ENCODE results near the gene C5orf15.
"Not testable (repeated sequence)": the region's sequence is repeated elsewhere in the genome, so short reads cannot be mapped to it uniquely, and the experiment has no call there.

C5orf15 gene

DNA sequence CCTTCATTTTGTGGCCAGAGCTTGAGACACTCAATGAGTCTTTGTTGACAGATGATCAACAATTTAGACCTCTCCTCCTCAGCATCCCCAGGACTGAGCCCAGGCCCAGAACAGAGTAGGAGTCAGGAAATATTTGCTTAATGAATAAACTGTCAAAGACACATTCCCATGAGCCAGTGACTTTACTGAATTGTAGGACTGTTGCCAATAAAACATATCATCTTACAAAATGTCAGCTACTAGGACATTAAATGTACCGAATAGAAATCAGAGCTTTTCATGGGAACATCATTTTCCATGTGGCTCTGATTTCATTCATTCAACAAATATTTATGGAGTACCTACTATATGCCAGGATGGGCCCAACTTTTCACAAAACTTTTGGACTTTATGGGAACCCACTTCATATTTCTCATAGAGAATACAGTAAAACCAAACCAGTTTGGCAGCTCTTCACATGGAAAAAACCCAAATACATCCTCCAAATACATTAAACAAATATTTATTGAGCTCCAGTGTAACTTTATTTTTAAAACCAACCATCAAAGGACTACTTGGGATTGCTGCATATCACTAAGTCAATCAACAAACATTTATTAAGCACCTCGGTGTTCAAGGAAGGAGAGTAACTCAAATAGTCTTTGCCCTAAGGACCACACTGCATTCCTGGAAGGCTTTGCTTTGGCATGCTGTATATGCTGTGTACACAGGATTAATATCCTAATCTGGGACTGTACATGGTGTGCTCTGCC lies 24.9 kb upstream of the C5orf15 start:
- DNase-seq: no peak

DNA sequence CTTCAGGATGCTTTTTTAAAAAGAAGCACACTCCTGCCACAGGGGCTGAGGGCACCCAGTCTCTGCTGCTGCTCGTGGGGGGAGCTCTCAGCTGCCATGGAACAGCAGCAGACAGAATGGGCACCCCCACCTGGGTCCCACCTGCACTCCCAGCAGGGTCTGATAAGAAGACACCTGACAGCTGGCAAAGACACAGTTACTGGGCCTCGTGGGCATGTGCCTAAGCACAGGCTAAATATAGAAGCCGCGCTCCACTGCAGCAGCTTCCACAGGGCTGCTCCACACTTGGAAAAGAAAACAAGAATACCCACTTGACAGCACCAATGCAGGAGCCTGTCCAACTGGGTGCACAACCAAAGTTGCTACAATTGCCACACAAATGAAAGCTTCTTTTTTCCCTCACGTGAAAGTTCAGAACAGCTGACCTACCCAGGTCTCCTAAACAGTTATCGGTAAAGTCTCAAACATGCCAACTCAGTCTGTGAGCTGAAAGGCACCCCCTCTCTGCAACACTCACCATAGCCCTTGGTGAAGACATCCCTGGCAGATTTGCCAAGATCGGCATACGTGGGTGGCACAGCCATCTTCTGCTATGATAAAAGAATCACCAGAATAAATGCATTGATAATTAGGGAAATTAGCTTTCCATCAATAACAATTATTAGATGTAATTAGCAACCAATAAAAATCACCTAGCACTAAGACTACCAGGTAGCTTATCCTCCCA lies 24.2 kb upstream of the C5orf15 start:
- no peak for DNase-seq

DNA sequence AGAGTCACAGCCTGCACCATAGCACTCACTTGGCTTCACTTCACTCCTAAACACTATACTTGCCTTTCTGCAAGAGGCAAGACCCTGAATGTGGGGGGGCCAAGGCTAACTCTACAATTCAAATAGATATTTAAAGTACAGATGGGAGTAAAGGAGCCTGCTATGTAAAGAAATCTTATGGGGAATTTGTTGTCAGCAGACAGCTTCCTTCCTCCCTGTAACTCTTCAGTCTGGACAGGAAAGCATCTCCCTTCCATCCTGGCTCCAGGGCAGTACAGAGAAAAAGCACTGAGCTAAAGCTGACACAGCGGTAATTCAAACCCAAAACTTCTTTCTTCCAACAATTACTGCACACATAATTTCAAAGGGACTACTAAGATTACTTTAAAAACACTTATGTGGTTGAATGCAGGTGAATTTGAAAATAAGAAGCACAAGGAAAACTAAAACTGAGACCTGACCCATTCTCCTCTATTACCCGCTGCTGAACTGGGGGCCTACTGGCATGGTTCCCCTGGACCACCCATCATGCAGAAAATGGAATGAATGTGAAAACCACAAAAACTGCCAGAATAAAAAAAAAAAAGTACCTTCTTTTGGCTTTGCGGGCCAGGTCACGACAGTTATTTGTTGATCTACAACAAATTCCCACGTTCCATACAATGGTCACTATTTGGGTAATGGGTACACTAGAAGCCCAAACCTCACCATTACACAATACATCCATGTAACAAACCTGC lies 22.9 kb upstream of the C5orf15 start:
- DNase-seq: no peak

DNA sequence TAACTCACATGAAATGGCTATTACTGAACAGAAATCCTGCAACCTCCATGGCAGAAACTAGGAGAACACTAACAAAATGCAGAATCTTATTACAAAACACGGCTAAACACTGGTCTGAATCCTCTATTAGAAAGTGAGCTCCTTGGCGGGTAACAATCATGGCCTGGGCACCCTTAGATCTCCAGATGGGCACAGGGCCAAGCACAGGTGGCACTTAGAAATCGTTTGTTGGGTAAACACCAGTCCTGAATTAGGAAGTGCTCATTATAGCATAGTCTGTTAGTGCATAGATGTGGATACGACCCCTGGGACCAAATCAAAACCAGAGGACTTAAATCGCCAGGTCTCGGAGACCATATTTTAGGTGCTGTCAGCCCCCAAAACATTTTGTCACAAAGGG lies 22.0 kb upstream of the C5orf15 start:
- no peak for DNase-seq

DNA sequence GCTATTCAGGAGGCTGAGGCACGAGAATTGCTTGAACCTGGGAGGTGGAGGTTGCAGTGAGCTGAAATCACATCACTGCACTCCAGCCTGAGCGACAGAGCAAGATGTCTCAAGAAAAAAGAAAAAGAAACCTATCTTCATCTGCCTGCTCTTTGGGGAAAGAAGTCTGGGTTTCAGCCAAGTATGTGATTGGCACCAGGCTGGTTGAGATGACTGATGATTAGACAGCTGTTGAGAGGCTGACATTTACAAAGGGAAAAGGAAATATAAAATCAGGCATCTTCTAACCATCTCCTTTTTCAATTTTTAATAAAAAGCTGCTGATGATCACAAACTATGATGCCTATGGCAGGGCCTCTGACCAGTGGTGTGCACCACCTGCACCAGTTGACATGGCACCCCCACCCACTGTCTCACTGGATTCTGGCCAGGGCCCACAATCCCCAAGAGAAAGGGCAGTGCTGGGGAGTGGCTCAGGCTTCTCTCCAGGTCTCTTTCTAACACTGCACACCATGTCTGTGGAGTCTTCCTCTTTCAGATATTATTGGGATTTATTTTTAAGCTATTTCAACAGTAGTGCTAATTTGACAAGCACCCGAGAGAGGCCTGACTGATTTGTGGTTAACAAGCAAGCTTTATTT lies 17.2 kb upstream of the C5orf15 start:
- DNase-seq: no peak

DNA sequence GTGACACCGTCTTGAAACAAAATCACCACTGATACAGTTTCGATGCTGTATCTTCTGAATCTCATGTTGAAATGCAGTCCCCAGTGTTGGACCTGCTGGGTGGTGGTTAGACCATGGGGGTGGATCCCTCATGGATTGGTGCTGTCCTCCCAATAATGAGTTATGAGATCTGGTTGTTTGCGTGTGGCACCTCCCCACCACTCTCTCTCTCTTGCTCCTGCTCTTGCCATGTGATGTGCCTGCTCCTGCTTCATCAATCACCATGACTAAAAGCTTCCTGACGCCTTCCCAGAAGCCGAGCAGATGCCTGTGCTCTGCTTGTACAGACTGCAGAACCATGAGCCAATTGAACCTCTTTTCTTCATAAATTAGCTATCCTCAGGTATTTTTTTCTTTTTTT lies 15.2 kb upstream of the C5orf15 start:
- DNase-seq: no peak

DNA sequence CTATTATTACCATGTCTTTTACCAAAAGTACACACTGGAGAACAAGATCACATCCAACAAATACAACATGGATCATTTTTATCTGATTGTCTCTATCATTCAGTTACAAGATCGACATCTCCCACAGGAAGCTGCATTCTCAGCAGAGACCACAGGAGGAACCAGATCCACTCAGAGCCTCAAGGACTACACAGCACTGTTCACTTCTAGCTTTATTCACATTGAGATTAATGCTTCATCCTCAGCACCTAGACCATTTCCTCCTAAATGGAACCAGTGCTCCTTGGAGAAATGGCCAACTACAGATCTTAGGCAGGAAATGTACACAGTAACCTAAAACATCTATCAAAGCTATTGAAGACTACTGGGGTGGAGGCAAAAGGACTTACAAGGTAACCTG lies 13.3 kb upstream of the C5orf15 start:
- no peak for DNase-seq

DNA sequence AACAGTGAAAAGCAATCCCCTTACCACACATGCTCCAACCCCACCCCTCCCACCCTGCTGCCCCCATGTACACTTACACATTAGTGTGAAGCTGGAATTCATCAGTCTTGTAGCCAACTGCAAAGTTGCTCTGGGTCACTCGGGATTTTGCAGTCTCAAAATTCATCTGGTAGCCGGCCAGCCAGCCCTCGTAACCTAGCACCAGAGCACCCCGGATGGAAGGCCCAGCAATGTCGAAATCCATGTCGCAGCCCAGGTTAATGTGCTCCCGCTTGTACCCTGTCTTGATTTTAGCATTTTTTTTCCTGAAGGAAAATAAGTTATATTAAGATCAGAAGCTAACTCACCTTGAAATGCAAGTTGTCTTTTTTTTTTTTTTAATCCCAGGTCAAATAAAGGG lies 12.2 kb upstream of the C5orf15 start:
- no peak for DNase-seq

DNA sequence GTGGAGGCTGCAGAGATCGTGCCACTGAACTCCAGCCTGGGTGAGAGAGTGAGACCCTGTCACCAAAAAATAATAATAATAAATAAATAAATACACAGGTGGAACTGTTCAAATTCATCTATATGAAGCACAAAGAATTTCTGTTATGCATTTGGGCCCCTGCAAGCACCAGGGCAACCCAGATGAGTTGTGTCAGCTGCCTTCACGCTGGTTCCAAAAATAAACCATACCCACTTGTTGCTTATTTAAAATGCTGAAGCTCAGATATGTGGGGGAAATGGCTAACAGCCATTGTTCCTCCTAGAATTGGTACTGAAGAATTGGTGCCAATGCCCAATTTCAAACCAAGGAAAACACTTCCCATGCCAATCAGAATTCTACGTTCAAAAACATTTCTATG lies 10.5 kb upstream of the C5orf15 start:
- DNase-seq: no peak

DNA sequence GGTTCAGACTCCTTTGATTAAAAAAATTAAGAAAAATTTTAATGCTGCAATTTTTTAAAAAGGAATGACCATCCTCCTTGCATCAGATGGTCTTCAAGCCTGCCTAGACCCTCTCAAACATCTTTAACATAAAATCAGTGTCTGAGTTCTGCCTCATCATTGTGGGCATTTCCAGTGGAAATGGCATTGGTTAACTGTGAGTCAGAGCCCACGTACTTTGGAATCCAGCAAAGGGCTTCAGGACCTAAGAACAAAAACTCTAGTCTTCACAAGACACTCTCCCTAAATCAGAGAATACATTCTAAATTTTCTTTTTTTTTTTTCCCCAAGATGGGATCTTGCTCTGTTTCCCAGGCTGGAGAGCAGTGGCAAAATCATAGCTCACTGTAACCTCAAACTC lies 9.4 kb upstream of the C5orf15 start:
- DNase-seq: no peak

DNA sequence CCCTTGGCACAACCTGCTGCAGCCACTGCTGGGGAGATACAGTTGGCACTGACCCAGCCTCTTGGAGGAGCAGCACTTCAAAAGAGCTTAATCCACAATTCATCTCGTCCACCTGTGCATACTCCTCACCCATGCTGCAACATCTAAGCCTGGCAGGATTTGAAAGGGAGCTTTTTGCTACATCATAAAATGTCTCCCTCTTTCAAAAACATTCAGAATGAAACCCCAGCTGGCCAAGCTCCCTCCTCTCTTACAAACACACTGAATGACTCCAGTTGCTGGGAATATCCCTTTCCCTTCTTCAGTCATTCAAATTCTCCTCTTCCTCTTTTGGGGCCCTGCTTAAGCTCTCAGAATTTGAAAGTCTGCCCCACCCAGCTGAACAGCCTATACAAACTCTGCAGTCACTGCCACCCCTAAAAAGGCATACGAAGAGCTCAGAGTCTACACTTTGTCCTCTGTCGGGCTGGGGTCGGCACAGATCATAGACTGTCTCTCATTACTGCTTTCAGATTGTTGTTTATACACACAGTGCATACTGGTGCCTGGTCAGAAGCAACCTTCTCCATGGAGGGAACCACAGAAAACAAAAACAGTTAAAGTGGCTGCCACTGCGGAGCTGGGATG lies 8.8 kb upstream of the C5orf15 start:
- no peak for DNase-seq

DNA sequence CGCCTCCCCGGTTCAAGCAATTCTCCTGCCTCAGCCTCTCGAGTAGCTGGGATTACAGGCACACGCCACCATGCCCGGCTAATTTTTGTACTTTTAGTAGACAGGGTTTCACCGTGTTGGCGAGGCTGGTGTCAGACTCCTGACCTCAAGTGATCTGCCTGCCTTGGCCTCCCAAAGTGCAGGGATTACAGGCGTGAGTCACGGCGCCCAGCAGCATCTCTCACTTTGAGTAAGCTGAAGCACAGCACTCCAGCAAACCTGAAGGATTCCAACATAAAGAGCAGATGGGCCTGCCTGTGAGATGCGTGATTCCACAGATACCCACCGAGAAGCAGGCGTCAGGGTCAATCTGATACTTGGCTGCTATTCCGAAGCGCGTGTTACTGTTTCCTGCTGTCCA lies 7.1 kb upstream of the C5orf15 start:
- DNase-seq: not testable (repeated sequence)

DNA sequence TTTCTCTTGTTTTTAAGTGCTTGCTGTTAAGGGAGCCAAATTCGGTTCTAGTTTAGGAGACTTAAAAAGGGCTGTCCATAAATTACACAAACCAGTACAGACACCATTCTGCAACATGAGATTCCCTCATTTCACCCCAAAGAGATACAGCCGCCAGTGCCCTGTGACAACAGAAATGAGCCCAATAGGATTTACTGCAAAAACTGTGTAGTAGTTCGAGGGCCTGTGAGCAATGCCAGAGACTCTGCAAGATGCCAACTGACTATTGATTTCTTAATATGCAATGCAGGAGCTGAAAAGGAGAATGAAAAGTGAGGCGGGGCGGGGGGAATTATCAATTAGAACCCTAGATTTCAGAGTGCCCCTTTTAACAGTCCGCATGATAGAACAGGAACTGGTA lies 5.7 kb upstream of the C5orf15 start:
- no peak for DNase-seq

DNA sequence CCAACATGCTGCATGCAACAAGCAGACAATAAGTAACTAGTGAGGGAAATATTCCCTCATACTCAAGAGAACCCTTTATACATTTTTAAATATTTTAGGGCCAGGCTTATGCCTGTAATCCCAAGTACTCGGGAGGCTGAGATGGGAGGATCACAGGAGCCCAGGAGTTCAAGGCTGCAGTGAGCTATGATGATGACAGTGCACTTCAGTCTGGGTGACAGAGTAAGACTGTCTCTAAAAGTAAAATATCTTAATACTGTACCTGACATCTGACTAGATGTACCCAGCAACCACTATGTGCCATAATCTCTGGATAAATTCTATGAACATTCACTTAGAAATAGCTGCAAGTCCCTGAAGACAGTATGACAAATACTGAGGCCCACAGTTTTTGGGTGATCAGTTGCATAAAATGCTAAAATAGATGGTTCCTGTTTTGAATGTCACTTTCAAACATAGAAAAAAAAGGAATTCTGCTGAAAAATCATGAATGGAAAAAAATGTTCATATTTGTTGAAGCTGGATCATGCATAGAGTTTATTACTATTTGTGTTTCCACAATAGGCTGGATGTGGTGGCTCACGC lies 2.0 kb upstream of the C5orf15 start:
- no peak for DNase-seq

DNA sequence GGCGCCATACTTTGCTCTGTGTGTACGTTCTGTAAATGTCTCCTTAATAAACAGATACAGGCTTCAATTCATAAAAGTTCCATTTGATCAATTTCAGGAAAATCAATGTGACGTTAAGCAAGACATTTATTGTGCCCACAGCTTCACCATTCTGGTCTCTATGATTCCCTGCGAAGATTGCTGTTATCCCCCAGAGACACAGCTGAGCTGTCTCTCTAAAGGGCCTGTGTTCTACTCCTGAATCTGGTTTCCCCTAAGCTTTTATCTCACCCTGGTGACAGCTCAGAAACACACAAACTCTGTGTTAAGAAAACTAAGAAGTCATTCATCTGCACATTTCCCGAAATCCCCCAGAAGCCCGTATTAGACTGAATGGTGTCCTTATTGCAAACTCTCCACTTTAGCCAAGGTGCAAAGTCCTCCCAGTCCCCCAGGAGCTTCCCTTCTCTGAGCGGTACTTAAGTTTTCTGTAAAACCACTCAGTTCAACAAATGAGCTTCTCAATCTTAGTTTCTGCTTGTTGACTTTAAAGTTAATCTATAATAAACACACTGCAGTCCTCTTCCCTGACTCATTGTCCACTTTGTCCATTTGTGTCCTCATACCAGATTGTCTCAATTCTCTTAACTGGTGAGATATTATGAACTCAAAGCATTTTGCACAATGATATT lies 1.4 kb upstream of the C5orf15 start:
- DNase-seq: no peak

DNA sequence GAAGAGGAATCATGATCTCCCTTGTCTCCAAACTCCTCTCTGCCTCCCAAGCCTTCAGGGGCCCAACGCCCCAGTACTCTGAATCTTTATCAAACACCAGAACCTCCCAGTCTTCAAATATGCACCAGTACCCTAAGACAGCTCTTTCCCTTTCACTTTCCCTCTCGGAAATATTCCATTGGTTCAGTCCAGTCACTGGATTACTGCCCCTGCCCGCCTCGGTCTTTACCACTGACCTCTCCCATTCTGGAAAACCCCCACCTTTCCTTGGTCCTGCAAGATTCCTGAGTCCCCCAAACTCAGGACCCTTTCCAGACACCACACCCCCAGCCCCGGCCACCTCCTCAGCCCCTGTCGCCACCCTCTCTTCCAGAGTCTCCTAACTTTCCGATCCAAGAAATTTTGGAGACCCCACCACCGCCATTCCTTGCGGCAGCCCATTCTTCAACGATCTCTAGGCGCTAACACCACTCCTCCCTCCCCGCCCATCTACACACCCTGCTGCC lies 674 bp downstream of the C5orf15 start:
- DNase-seq: no peak

DNA sequence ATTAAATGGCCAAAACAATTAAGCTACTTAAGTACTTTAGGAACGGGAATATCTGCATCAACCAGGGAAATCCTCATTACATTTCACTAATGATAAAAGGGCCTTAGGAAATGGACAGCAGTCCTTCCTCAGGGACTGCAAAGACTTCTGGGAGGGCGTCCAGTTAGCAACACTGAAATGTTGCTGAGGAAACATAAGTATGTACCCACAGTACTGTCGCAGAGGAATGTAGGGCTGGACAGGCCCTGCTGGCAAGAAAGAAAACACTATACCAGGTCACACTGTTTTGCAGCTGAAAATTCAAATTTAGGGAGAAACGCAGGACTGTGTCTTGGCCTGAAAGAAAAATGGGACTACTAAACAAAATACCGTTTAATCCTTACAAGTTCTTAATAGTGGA lies 1.3 kb downstream of the C5orf15 start:
- DNase-seq: no peak

DNA sequence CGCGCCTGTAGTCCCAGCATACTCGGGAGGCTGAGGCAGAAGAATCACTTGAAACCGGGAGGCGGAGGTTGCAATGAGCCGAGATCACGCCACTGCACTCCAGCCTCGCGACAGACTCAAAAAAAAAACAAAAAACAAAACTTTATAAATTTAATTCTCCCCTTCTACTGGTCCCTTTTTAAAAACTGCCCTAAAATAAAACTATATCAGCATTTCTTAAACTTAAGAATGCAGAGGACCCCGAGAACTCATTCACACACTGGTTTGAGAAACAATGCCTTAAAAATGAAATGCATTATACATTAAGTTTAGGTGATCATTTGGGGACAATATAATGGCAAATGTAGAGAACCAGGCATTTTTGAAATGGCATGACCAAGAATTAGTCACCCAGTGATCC lies 2.3 kb downstream of the C5orf15 start:
- no peak for DNase-seq

DNA sequence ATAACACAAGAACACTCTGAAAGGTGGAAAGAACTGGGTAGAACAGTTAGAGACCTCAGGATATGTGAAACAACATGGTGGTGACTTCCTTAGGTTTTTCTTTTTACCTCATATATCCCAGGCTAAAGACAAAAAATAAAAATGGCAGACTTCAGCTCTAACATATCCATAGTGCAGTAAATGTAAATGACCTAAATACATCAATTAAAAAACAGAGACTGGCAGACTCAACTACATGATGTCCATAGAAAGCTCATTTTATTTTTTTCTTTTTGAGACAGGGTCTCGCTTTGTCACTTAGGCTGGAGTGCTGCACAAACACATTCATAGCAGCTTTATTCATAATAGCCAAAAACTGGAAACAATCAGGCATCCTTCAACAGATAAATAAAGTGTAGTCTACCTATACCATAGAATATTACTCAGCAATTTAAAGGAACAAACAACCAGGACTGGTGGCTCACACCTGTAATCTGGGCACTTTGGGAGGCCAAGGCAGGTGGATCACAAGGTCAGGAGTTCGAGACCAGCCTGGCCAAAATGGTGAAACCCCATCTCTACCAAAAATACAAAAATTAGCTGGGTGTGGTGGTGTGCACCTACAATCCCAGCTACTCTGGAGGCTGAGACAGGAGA lies 4.8 kb downstream of the C5orf15 start:
- no peak for DNase-seq

DNA sequence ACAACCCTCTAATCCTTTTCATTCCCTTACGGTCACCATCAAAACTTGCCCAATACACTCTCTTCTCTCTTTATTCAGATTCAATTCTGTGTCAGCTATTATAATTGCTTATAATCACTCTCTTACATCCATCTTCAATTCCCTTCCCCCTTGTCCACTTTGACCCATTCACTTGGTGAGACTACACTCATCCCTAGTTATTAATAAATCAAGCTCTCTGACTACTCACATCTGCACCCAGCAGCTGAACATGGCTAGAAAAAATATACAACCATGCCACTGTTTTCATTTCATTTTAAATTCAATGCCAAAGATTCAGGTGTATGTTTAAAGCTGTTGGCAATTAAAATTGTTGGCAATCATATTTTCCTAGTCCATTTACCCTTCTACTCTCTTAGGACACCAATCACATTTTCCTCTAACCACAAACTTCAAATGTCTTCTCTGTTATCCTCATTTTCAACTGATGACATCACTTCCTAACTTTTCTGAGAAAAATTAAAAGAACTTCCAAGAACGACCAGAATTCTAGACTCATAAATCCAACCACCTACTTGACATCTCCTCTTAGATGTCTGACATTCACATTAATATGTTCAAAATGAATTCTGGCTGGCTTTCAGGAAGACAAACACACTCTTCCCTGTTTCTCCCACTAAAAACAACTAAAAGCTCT lies 5.5 kb downstream of the C5orf15 start:
- no peak for DNase-seq

DNA sequence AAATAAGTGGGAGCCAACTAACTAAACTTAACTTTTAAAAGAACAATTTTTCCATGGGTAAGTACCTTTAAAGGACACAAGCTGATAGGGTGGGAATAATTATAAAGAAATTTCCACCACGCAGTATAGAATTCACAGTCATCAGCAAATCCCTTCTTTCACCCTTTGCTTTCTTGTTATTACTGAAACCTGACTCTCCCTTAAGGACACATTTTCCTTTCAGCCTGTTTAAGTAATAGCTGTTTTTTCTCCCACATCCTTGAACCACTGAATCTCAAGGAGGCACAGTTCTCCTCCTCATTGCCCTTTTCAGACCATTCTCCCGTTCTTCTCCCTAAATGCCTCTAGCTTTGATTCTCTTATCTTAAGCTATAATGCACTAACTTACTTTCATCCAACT lies 6.3 kb downstream of the C5orf15 start:
- no peak for DNase-seq

Data from cortex of kidney (tissue), 1 donor.